Measurements from ENCODE around the gene TMEM218.

Gene TMEM218

GRCh38 chr11:125079878-125080530, 31.4 kb downstream of the TMEM218 start:
- DNase-seq (ENCODE audit: extremely low read depth, insufficient read length), result no peak
- no peaks in the 10 kb centered on the region for H3K27me3 ChIP-seq (replicated peaks; ENCODE audit: control insufficient read depth, insufficient read depth, low read length)
- no peak overlapping the region for H3K4me3 ChIP-seq (replicated peaks; ENCODE audit: low read depth, low read length)
- TF ChIP-seq CTCF (IDR thresholded peaks at IDR 0.05; ENCODE audit: insufficient read depth, low read length, poor library complexity, severe bottlenecking), result no peak
- H3K36me3 ChIP-seq (ENCODE audit: control insufficient read depth, insufficient read depth, low read length), result no peaks in the 10 kb centered on the region

- H3K36me3 ChIP-seq (ENCODE audit: control insufficient read depth, insufficient read depth, low read length), result no peaks in the 10 kb centered on the region
- H3K4me3 ChIP-seq (replicated peaks; ENCODE audit: low read depth, low read length), result no peak overlapping the region
- H3K27me3 ChIP-seq (replicated peaks; ENCODE audit: control insufficient read depth, insufficient read depth, low read length), result no peaks in the 10 kb centered on the region
- no peak for TF ChIP-seq CTCF (IDR thresholded peaks at IDR 0.05; ENCODE audit: insufficient read depth, low read length, poor library complexity, severe bottlenecking)
- DNase-seq (ENCODE audit: extremely low read depth, insufficient read length), result no peak
Observed at GRCh38 chr11:125079151-125079877, 32.1 kb downstream of the TMEM218 start.

GRCh38 chr11:125078516-125079140, 32.8 kb downstream of the TMEM218 start:
- TF ChIP-seq CTCF (IDR thresholded peaks at IDR 0.05; ENCODE audit: insufficient read depth, low read length, poor library complexity, severe bottlenecking), result no peak
- H3K27me3 ChIP-seq (replicated peaks; ENCODE audit: control insufficient read depth, insufficient read depth, low read length), result no peaks in the 10 kb centered on the region
- DNase-seq (ENCODE audit: extremely low read depth, insufficient read length), result no peak
- H3K4me3 ChIP-seq (replicated peaks; ENCODE audit: low read depth, low read length), result no peak overlapping the region
- no peaks in the 10 kb centered on the region for H3K36me3 ChIP-seq (ENCODE audit: control insufficient read depth, insufficient read depth, low read length)

- Histone ChIP-seq H3K27me3 (replicated peaks; ENCODE audit: control insufficient read depth, insufficient read depth, low read length) (no peaks in the 10 kb centered on the region), H3K4me3 (replicated peaks; ENCODE audit: low read depth, low read length) (no peak overlapping the region), H3K36me3 (ENCODE audit: control insufficient read depth, insufficient read depth, low read length) (no peaks in the 10 kb centered on the region)
- no peak for TF ChIP-seq CTCF (IDR thresholded peaks at IDR 0.05; ENCODE audit: insufficient read depth, low read length, poor library complexity, severe bottlenecking)
- no peak for DNase-seq (ENCODE audit: extremely low read depth, insufficient read length)
Observed at GRCh38 chr11:125078016-125078415, 33.4 kb downstream of the TMEM218 start.

GRCh38 chr11:125076378-125076945, 35.0 kb downstream of the TMEM218 start:
- Histone ChIP-seq H3K4me3 (replicated peaks; ENCODE audit: low read depth, low read length) (no peak overlapping the region), H3K27me3 (replicated peaks; ENCODE audit: control insufficient read depth, insufficient read depth, low read length) (no peaks in the 10 kb centered on the region), H3K36me3 (ENCODE audit: control insufficient read depth, insufficient read depth, low read length) (no peaks in the 10 kb centered on the region)
- no peak for TF ChIP-seq CTCF (IDR thresholded peaks at IDR 0.05; ENCODE audit: insufficient read depth, low read length, poor library complexity, severe bottlenecking)
- DNase-seq (ENCODE audit: extremely low read depth, insufficient read length), result no peak

All from GM06990 (cell line).